MCF 10A (cell line): ENCODE data around the gene CKB. TPM values are rescaled to one million over a fixed set of nuclear protein-coding genes. Genes with fewer than 3 reads are reported as not detected.

Experiments used
- BruUV-seq: library from RNA; stranded (reverse); fragments of 400-500 nt; replicated peaks from 2 replicates; lab custom pipeline; 2021; lab: Mats Ljungman, UMichigan
- CTCF ChIA-PET: fragments of 300-600 bp; sonication (Branson Sonifier 250); formaldehyde crosslinking; extraction: SDS; loops from one replicate; lab custom pipeline; 2021; ENCODE audit warnings: antibody characterized with exemption, inconsistent platforms; lab: Yijun Ruan, JAX
- POLR2A ChIA-PET: fragments of 300-600, 350-650 bp; sonication (Branson Sonifier 250); formaldehyde crosslinking; extraction: SDS; loops from one replicate; lab custom pipeline; 2020; ENCODE audit warnings: antibody characterized with exemption, inconsistent platforms; lab: Yijun Ruan, JAX
- DNase-seq: peaks from one replicate; pipeline ENCODE4 v3.0.0-alpha.2; 2018; ENCODE audit not compliant: unreplicated experiment
- H3K27ac Mint-ChIP-seq: one replicate; pipeline ENCODE4 v1.8.0; 2022; ENCODE audit warnings: mild to moderate bottlenecking, low read depth, mixed read lengths; ENCODE audit not compliant: unreplicated experiment
- H3K27me3 Mint-ChIP-seq: one replicate; pipeline ENCODE4 v1.8.0; 2022; ENCODE audit warnings: mixed read lengths; ENCODE audit not compliant: insufficient read depth, unreplicated experiment
- H3K36me3 Mint-ChIP-seq: one replicate; pipeline ENCODE4 v1.8.0; 2022; ENCODE audit warnings: mild to moderate bottlenecking, moderate library complexity, mixed read lengths; ENCODE audit not compliant: insufficient read depth, unreplicated experiment
- H3K4me1 Mint-ChIP-seq: one replicate; pipeline ENCODE4 v1.8.0; 2022; ENCODE audit warnings: mixed read lengths; ENCODE audit not compliant: insufficient read depth, unreplicated experiment
- H3K4me3 Mint-ChIP-seq: one replicate; pipeline ENCODE4 v1.8.0; 2022; ENCODE audit warnings: mild to moderate bottlenecking, moderate library complexity, mixed read lengths; ENCODE audit not compliant: unreplicated experiment
- H3K9me3 Mint-ChIP-seq: one replicate; pipeline ENCODE4 v1.8.0; 2022; ENCODE audit warnings: mixed read lengths; ENCODE audit not compliant: unreplicated experiment
- CTCF ChIP-seq: fragments of 200-600 bp; IDR thresholded peaks from one replicate; pipeline ENCODE4 v1.8.0; 2022; ENCODE audit warnings: antibody characterized with exemption, mild to moderate bottlenecking; ENCODE audit not compliant: unreplicated experiment
- intact Hi-C: fragments of 100-400 bp; cut with micrococcal nuclease; formaldehyde crosslinking; loops from 2 replicates; pipeline ENCODE4 v1.14.1; 2022
- total RNA-seq: library from RNA; stranded (reverse); gene quantifications from 2 replicates; pipeline ENCODE4 v1.2.3, GENCODE V29; 2022

CKB gene
- total RNA-seq, 1 experiment from 2014 or later = 8.5 TPM

- TF ChIP-seq CTCF = no peak
- BruUV-seq = no TSS peak
- DNase-seq = peak; percentile 35
- Mint-ChIP-seq H3K27ac (peak overlapping the region; percentile 64), H3K4me3 (peak overlapping the region; percentile 36), H3K36me3 (peaks cover 5% of the 10 kb centered on the region), H3K9me3 (no peaks in the 10 kb centered on the region), H3K4me1 (peaks cover 14% of the 10 kb centered on the region), H3K27me3 (no peaks in the 10 kb centered on the region)
- intact Hi-C loops = no loop called here
- ChIA-PET CTCF (interaction anchor here (0.6 to 7.0 kb wide), 12 partner anchors 9 to 394 kb away, joined by 3 to 126 read pairs (median 8); partner anchors contain the start of genes BAG5 and TRMT61A), POLR2A (interaction anchor here (1.1 to 4.7 kb wide), 6 partner anchors 9 to 43 kb away, joined by 3 to 52 read pairs (median 6); partner anchors contain the start of genes BAG5 and TRMT61A)
Observed at GRCh38 chr14:103519043-103519836, 3.4 kb downstream of the CKB start.

- ChIA-PET POLR2A (interaction anchor here (0.6 to 4.7 kb wide), 6 partner anchors 10 to 58 kb away, joined by 3 to 52 read pairs (median 6); partner anchors contain the start of genes BAG5 and TRMT61A), CTCF (interaction anchor here (0.7 to 7.0 kb wide), 11 partner anchors 8 to 117 kb away, joined by 3 to 126 read pairs (median 10); partner anchors contain the start of genes BAG5 and TRMT61A)
- intact Hi-C loops = loop anchor here (1.0 kb wide), 1 partner anchor 28 kb away; no protein-coding TSS in a partner anchor
- DNase-seq = peak; percentile 62
- no peak overlapping the region for H3K27ac Mint-ChIP-seq
- peak; percentile 84 for TF ChIP-seq CTCF
- peaks cover 19% of the 10 kb centered on the region for H3K4me1 Mint-ChIP-seq
- no TSS peak for BruUV-seq
- H3K4me3 Mint-ChIP-seq = peak overlapping the region; percentile 36
- H3K9me3 Mint-ChIP-seq = no peaks in the 10 kb centered on the region
- H3K36me3 Mint-ChIP-seq = peaks cover 5% of the 10 kb centered on the region
- no peaks in the 10 kb centered on the region for H3K27me3 Mint-ChIP-seq
Observed at GRCh38 chr14:103518422-103519042, 4.1 kb downstream of the CKB start.

GRCh38 chr14:103517721-103518421 is 4.8 kb downstream of the CKB start:
- H3K27me3 Mint-ChIP-seq = no peaks in the 10 kb centered on the region
- peaks cover 5% of the 10 kb centered on the region for H3K36me3 Mint-ChIP-seq
- DNase-seq = no peak
- no TSS peak for BruUV-seq
- no peaks in the 10 kb centered on the region for H3K9me3 Mint-ChIP-seq
- no peak overlapping the region for H3K4me3 Mint-ChIP-seq
- H3K4me1 Mint-ChIP-seq = peaks cover 26% of the 10 kb centered on the region
- CTCF ChIA-PET = interaction anchor here (0.6 to 7.0 kb wide), 12 partner anchors 7 to 467 kb away, joined by 3 to 126 read pairs (median 8); partner anchors contain the start of genes BAG5 and TRMT61A
- intact Hi-C loops = loop anchor here (1.0 kb wide), 1 partner anchor 28 kb away; no protein-coding TSS in a partner anchor
- POLR2A ChIA-PET = interaction anchor here (0.6 to 4.7 kb wide), 6 partner anchors 11 to 59 kb away, joined by 3 to 52 read pairs (median 6); partner anchors contain the start of genes BAG5 and TRMT61A
- H3K27ac Mint-ChIP-seq = no peak overlapping the region
- TF ChIP-seq CTCF = no peak
